Measurements from ENCODE around the gene ALDH8A1. TPM values are rescaled to one million over a fixed set of nuclear protein-coding genes. Genes with fewer than 3 reads are reported as not detected.

The ALDH8A1 gene
- polyA plus RNA-seq, 1 donor (not counting 4 experiments of a cell fraction or from before 2014, with no cell fraction given): 0.66 TPM

DNA sequence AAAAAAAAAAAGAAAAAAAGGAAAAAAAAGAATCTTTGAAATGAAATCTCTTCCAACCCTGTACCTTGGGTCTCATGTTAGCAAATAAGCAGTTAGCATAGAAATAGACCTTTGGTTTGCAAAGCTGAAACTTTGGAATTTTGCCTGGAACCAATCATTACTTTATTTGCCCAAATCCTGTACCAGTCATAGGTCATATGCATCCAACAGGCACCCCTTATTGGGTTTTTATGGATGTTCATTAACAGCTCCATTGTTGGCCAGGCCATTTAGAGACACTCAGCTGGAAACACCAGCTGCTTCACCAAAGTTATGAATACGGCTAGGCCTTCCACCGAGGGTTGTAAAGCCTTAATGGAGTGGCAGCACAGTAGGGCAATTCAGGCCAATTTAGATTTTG is 53.0 kb downstream of the ALDH8A1 start:
- Histone ChIP-seq H3K4me2 (ENCODE audit: control insufficient read depth, extremely low read depth, insufficient read depth, low read depth, low read length) (no peak overlapping the region), H3K27ac (ENCODE audit: control insufficient read depth, insufficient read depth, low read length) (no peak overlapping the region), H2AFZ (ENCODE audit: control insufficient read depth, low read length) (no peak overlapping the region), H3K9ac (ENCODE audit: control insufficient read depth, extremely low read depth, insufficient read depth, low read length) (no peak overlapping the region), H3K27me3 (ENCODE audit: control insufficient read depth, extremely low read depth, insufficient read depth, low read length) (no peaks in the 10 kb centered on the region), H3K9me1 (ENCODE audit: control insufficient read depth, extremely low read depth, insufficient read depth, low read length) (peaks cover 2% of the 10 kb centered on the region), H3K36me3 (ENCODE audit: control insufficient read depth in 2 of 2, extremely low read depth in 1 of 2, insufficient read depth in 2 of 2, low read length in 2 of 2) (no peaks in the 10 kb centered on the region), H3K4me3 (ENCODE audit: control insufficient read depth in 2 of 3, extremely low read depth in 1 of 3, insufficient read depth in 2 of 3, low read depth in 1 of 3, low read length in 3 of 3) (no peak overlapping the region), H3K9me3 (ENCODE audit: control insufficient read depth, low read depth, low read length) (peaks cover 2% of the 10 kb centered on the region), H3K79me2 (ENCODE audit: control insufficient read depth, insufficient read depth, low read length) (no peaks in the 10 kb centered on the region), H4K20me1 (ENCODE audit: control insufficient read depth, extremely low read depth, insufficient read depth, low read length) (no peaks in the 10 kb centered on the region), H3K4me1 (ENCODE audit: control insufficient read depth, extremely low read depth, insufficient read depth, low read length) (peaks cover 8% of the 10 kb centered on the region)
- DNase-seq (ENCODE audit: low read depth, low spot score) (no peak), FAIRE-seq (no peak)
- no peak for TF ChIP-seq EZH2 (IDR thresholded peaks at IDR 0.05; ENCODE audit: low read length)
- TF ChIP-seq, protein P1, sequence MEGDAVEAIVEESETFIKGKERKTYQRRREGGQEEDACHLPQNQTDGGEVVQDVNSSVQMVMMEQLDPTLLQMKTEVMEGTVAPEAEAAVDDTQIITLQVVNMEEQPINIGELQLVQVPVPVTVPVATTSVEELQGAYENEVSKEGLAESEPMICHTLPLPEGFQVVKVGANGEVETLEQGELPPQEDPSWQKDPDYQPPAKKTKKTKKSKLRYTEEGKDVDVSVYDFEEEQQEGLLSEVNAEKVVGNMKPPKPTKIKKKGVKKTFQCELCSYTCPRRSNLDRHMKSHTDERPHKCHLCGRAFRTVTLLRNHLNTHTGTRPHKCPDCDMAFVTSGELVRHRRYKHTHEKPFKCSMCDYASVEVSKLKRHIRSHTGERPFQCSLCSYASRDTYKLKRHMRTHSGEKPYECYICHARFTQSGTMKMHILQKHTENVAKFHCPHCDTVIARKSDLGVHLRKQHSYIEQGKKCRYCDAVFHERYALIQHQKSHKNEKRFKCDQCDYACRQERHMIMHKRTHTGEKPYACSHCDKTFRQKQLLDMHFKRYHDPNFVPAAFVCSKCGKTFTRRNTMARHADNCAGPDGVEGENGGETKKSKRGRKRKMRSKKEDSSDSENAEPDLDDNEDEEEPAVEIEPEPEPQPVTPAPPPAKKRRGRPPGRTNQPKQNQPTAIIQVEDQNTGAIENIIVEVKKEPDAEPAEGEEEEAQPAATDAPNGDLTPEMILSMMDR (optimal IDR thresholded peaks at IDR 0.05 in 1 of 3, IDR thresholded peaks at IDR 0.05 in 1 of 3, conservative IDR thresholded peaks at IDR 0.05 in 1 of 3; ENCODE audit: extremely low read depth in 1 of 3, insufficient read depth in 2 of 3, low read length in 3 of 3): no peak
- dilution Hi-C loops (cut with MboI; ENCODE audit: extremely low pct_ligation_motif_present, low sequenced_read_pairs): no loop called here

DNA sequence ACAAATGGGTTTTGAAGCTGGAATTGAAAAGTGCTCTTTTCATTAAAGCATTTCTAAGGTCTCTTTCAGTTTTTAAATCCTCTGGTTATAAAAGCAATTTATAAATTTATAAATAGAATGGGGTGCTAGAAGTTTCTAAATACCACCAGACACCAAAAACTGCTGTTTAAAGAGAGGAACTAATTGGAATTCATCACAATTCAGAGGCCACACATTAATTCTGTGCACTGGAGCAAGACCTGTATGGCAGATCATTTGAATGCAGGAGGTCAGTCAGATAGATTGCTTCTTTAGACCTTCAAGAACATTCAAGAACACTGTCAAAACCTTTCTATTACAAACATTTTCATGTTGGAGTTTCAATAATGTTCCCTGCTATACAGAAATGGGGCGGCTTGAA is 55.1 kb downstream of the ALDH8A1 start:
- Histone ChIP-seq H3K27ac (ENCODE audit: control insufficient read depth, insufficient read depth, low read length) (no peak overlapping the region), H2AFZ (ENCODE audit: control insufficient read depth, low read length) (no peak overlapping the region), H3K4me2 (ENCODE audit: control insufficient read depth, extremely low read depth, insufficient read depth, low read depth, low read length) (no peak overlapping the region), H3K9me1 (ENCODE audit: control insufficient read depth, extremely low read depth, insufficient read depth, low read length) (peaks cover 2% of the 10 kb centered on the region), H3K9me3 (ENCODE audit: control insufficient read depth, low read depth, low read length) (peaks cover 4% of the 10 kb centered on the region), H4K20me1 (ENCODE audit: control insufficient read depth, extremely low read depth, insufficient read depth, low read length) (no peaks in the 10 kb centered on the region), H3K79me2 (ENCODE audit: control insufficient read depth, insufficient read depth, low read length) (no peaks in the 10 kb centered on the region), H3K9ac (ENCODE audit: control insufficient read depth, extremely low read depth, insufficient read depth, low read length) (no peak overlapping the region), H3K4me1 (ENCODE audit: control insufficient read depth, extremely low read depth, insufficient read depth, low read length) (peaks cover 8% of the 10 kb centered on the region), H3K4me3 (ENCODE audit: control insufficient read depth in 2 of 3, extremely low read depth in 1 of 3, insufficient read depth in 2 of 3, low read depth in 1 of 3, low read length in 3 of 3) (no peak overlapping the region), H3K27me3 (ENCODE audit: control insufficient read depth, extremely low read depth, insufficient read depth, low read length) (no peaks in the 10 kb centered on the region), H3K36me3 (ENCODE audit: control insufficient read depth in 2 of 2, extremely low read depth in 1 of 2, insufficient read depth in 2 of 2, low read length in 2 of 2) (no peaks in the 10 kb centered on the region)
- FAIRE-seq: no peak
- dilution Hi-C loops (cut with MboI; ENCODE audit: extremely low pct_ligation_motif_present, low sequenced_read_pairs): no loop called here
- no peak for DNase-seq (ENCODE audit: low read depth, low spot score)
- TF ChIP-seq, protein P1 (optimal IDR thresholded peaks at IDR 0.05 in 1 of 3, IDR thresholded peaks at IDR 0.05 in 1 of 3, conservative IDR thresholded peaks at IDR 0.05 in 1 of 3; ENCODE audit: extremely low read depth in 1 of 3, insufficient read depth in 2 of 3, low read length in 3 of 3): no peak
- TF ChIP-seq EZH2 (IDR thresholded peaks at IDR 0.05; ENCODE audit: low read length): no peak

All from keratinocyte (primary cell).